Central memory CD8-positive, alpha-beta T cell (primary cell): ENCODE data around the gene HMGCR.
"Not testable (repeated sequence)": the region's sequence is repeated elsewhere in the genome, so short reads cannot be mapped to it uniquely, and the experiment has no call there.

Experiments used
- ATAC-seq: fragments of 150-1000 bp; cut with Tn5 transposase; replicated peaks from 2 replicates; pipeline ENCODE4 v1.10.0; 2022; ENCODE audit warnings: mild to moderate bottlenecking, moderate FRiP score, moderate number of reproducible peaks; ENCODE audit not compliant: poor library complexity, severe bottlenecking; ENCODE audit errors: extremely low read depth
- DNase-seq, 2 donors: peaks; one replicate each; pipeline ENCODE4 v3.0.0; 2021; ENCODE audit warnings: low spot score in 2 of 2
- H3K27ac Mint-ChIP-seq: one replicate; pipeline ENCODE4 v1.8.0; 2022; ENCODE audit warnings: low read depth, mild to moderate bottlenecking, moderate library complexity, mixed read lengths
- H3K27me3 Mint-ChIP-seq: one replicate; pipeline ENCODE4 v1.8.0; 2022; ENCODE audit warnings: mixed read lengths
- H3K36me3 Mint-ChIP-seq: one replicate; pipeline ENCODE4 v1.8.0; 2022; ENCODE audit warnings: mild to moderate bottlenecking, moderate library complexity, mixed read lengths; ENCODE audit not compliant: insufficient read depth
- H3K4me1 Mint-ChIP-seq: one replicate; pipeline ENCODE4 v1.8.0; 2022; ENCODE audit warnings: mixed read lengths
- H3K4me3 Mint-ChIP-seq: one replicate; pipeline ENCODE4 v1.8.0; 2022; ENCODE audit warnings: mild to moderate bottlenecking, moderate library complexity, mixed read lengths
- H3K9me3 Mint-ChIP-seq: one replicate; pipeline ENCODE4 v1.8.0; 2022; ENCODE audit warnings: mixed read lengths

The HMGCR gene

GRCh38 chr5:75330404-75330803 lies 6.6 kb upstream of the HMGCR start:
- H3K4me1 Mint-ChIP-seq = no peaks in the 10 kb centered on the region
- DNase-seq (no peak), ATAC-seq (no peak)
- no peak overlapping the region for H3K27ac Mint-ChIP-seq
- H3K4me3 Mint-ChIP-seq = no peak overlapping the region
- peaks cover 2% of the 10 kb centered on the region for H3K36me3 Mint-ChIP-seq
- H3K27me3 Mint-ChIP-seq = peaks cover 10% of the 10 kb centered on the region
- no peaks in the 10 kb centered on the region for H3K9me3 Mint-ChIP-seq

- Mint-ChIP-seq H3K36me3 (no peaks in the 10 kb centered on the region), H3K4me1 (no peaks in the 10 kb centered on the region), H3K27ac (no peak overlapping the region), H3K4me3 (no peak overlapping the region), H3K27me3 (peaks cover 10% of the 10 kb centered on the region), H3K9me3 (no peaks in the 10 kb centered on the region)
- no peak for ATAC-seq
- no peak for DNase-seq
Observed at GRCh38 chr5:75331095-75332090, 5.6 kb upstream of the HMGCR start.

- not testable (repeated sequence) for DNase-seq, H3K27ac Mint-ChIP-seq, ATAC-seq, H3K4me3 Mint-ChIP-seq, H3K9me3 Mint-ChIP-seq, H3K36me3 Mint-ChIP-seq
- Mint-ChIP-seq H3K4me1 (peaks cover 13% of the 10 kb centered on the region), H3K27me3 (peaks cover 10% of the 10 kb centered on the region)
Observed at GRCh38 chr5:75333759-75334158, 3.3 kb upstream of the HMGCR start.

GRCh38 chr5:75334413-75334812 lies 2.6 kb upstream of the HMGCR start:
- H3K4me3 Mint-ChIP-seq, H3K27ac Mint-ChIP-seq, H3K36me3 Mint-ChIP-seq, ATAC-seq, DNase-seq, H3K9me3 Mint-ChIP-seq: not testable (repeated sequence)
- H3K4me1 Mint-ChIP-seq = peaks cover 16% of the 10 kb centered on the region
- peaks cover 10% of the 10 kb centered on the region for H3K27me3 Mint-ChIP-seq

- Mint-ChIP-seq H3K9me3 (no peaks in the 10 kb centered on the region), H3K4me3 (no peak overlapping the region)
Observed at GRCh38 chr5:75335486-75335885, 1.5 kb upstream of the HMGCR start.

GRCh38 chr5:75335952-75336614 lies 937 bp upstream of the HMGCR start:
- peaks cover 23% of the 10 kb centered on the region for H3K4me1 Mint-ChIP-seq
- no peaks in the 10 kb centered on the region for H3K27me3 Mint-ChIP-seq
- H3K4me3 Mint-ChIP-seq = no peak overlapping the region
- H3K27ac Mint-ChIP-seq = no peak overlapping the region
- H3K36me3 Mint-ChIP-seq = peaks cover 9% of the 10 kb centered on the region
- H3K9me3 Mint-ChIP-seq = no peaks in the 10 kb centered on the region
- peak; percentile 11 for ATAC-seq
- peak in 1 of 2 donors; percentile 18 for DNase-seq

More at GRCh38 chr5:75335486-75335885, 1.5 kb upstream of the HMGCR start:
- Mint-ChIP-seq H3K27me3 (peaks cover 4% of the 10 kb centered on the region), H3K4me1 (peaks cover 23% of the 10 kb centered on the region), H3K27ac (no peak overlapping the region), H3K36me3 (peaks cover 9% of the 10 kb centered on the region)
- no peak for ATAC-seq
- DNase-seq = no peak

- H3K27ac Mint-ChIP-seq = no peak overlapping the region
- H3K36me3 Mint-ChIP-seq = peaks cover 9% of the 10 kb centered on the region
- no peaks in the 10 kb centered on the region for H3K9me3 Mint-ChIP-seq
- H3K4me3 Mint-ChIP-seq = no peak overlapping the region
- H3K27me3 Mint-ChIP-seq = no peaks in the 10 kb centered on the region
- peaks cover 23% of the 10 kb centered on the region for H3K4me1 Mint-ChIP-seq
- peak; percentile 18 to 21 for DNase-seq
- no peak for ATAC-seq
Observed at GRCh38 chr5:75337366-75338021, 474 bp downstream of the HMGCR start.

GRCh38 chr5:75338408-75338807 lies 1.4 kb downstream of the HMGCR start:
- H3K4me3 Mint-ChIP-seq = no peak overlapping the region
- no peaks in the 10 kb centered on the region for H3K27me3 Mint-ChIP-seq
- peaks cover 23% of the 10 kb centered on the region for H3K4me1 Mint-ChIP-seq
- H3K36me3 Mint-ChIP-seq = peaks cover 14% of the 10 kb centered on the region
- H3K27ac Mint-ChIP-seq = no peak overlapping the region
- ATAC-seq (no peak), DNase-seq (no peak)
- H3K9me3 Mint-ChIP-seq = no peaks in the 10 kb centered on the region

- H3K4me3 Mint-ChIP-seq = no peak overlapping the region
- DNase-seq (no peak), ATAC-seq (no peak)
- H3K9me3 Mint-ChIP-seq = no peaks in the 10 kb centered on the region
- H3K4me1 Mint-ChIP-seq = peaks cover 23% of the 10 kb centered on the region
- H3K36me3 Mint-ChIP-seq = peaks cover 31% of the 10 kb centered on the region
- no peaks in the 10 kb centered on the region for H3K27me3 Mint-ChIP-seq
- H3K27ac Mint-ChIP-seq = no peak overlapping the region
Observed at GRCh38 chr5:75340714-75341478, 3.9 kb downstream of the HMGCR start.

- H3K27ac Mint-ChIP-seq = no peak overlapping the region
- H3K4me3 Mint-ChIP-seq = no peak overlapping the region
- DNase-seq (no peak), ATAC-seq (no peak)
- no peaks in the 10 kb centered on the region for H3K9me3 Mint-ChIP-seq
- H3K36me3 Mint-ChIP-seq = peaks cover 39% of the 10 kb centered on the region
- H3K27me3 Mint-ChIP-seq = no peaks in the 10 kb centered on the region
- peaks cover 23% of the 10 kb centered on the region for H3K4me1 Mint-ChIP-seq
Observed at GRCh38 chr5:75341934-75342333, 4.9 kb downstream of the HMGCR start.

- DNase-seq (no peak), ATAC-seq (no peak)
- peaks cover 19% of the 10 kb centered on the region for H3K4me1 Mint-ChIP-seq
- no peak overlapping the region for H3K27ac Mint-ChIP-seq
- peaks cover 41% of the 10 kb centered on the region for H3K36me3 Mint-ChIP-seq
- H3K9me3 Mint-ChIP-seq = no peaks in the 10 kb centered on the region
- H3K27me3 Mint-ChIP-seq = no peaks in the 10 kb centered on the region
- H3K4me3 Mint-ChIP-seq = no peak overlapping the region
Observed at GRCh38 chr5:75342836-75343235, 5.8 kb downstream of the HMGCR start.

- H3K27me3 Mint-ChIP-seq = no peaks in the 10 kb centered on the region
- no peak for ATAC-seq
Observed at GRCh38 chr5:75348241-75348640, 11.2 kb downstream of the HMGCR start.

More at GRCh38 chr5:75348241-75348640, 11.2 kb downstream of the HMGCR start:
- H3K4me3 Mint-ChIP-seq = no peak overlapping the region
- H3K27ac Mint-ChIP-seq = peak overlapping the region; percentile 20
- no peaks in the 10 kb centered on the region for H3K9me3 Mint-ChIP-seq
- no peaks in the 10 kb centered on the region for H3K4me1 Mint-ChIP-seq
- peaks cover 66% of the 10 kb centered on the region for H3K36me3 Mint-ChIP-seq
- no peak for DNase-seq
